Measurements from ENCODE around the gene CRYBG1.
"Not testable (repeated sequence)": the region's sequence is repeated elsewhere in the genome, so short reads cannot be mapped to it uniquely, and the experiment has no call there.

The CRYBG1 gene

GRCh38 chr6:106515582-106515981 lies 155.1 kb downstream of the CRYBG1 start:
- H3K36me3 Mint-ChIP-seq; H3K4me3 Mint-ChIP-seq; ATAC-seq (ENCODE audit: low read depth); H3K9me3 Mint-ChIP-seq; DNase-seq (ENCODE audit: low spot score in 2 of 2); H3K27me3 Mint-ChIP-seq: not testable (repeated sequence)
- H3K27ac Mint-ChIP-seq = peak overlapping the region; percentile 45
- H3K4me1 Mint-ChIP-seq = peaks cover 37% of the 10 kb centered on the region

- H3K36me3 Mint-ChIP-seq = peaks cover 2% of the 10 kb centered on the region
- H3K27me3 Mint-ChIP-seq = no peaks in the 10 kb centered on the region
Observed at GRCh38 chr6:106516616-106517015, 156.1 kb downstream of the CRYBG1 start.

GRCh38 chr6:106517706-106518105 lies 157.2 kb downstream of the CRYBG1 start:
- no peak for DNase-seq (ENCODE audit: low spot score in 2 of 2)
- peaks cover 36% of the 10 kb centered on the region for H3K4me1 Mint-ChIP-seq
- H3K4me3 Mint-ChIP-seq = no peak overlapping the region
- no peaks in the 10 kb centered on the region for H3K9me3 Mint-ChIP-seq
- no peaks in the 10 kb centered on the region for H3K27me3 Mint-ChIP-seq
- peaks cover 3% of the 10 kb centered on the region for H3K36me3 Mint-ChIP-seq
- no peak for ATAC-seq (ENCODE audit: low read depth)
- H3K27ac Mint-ChIP-seq = no peak overlapping the region

More at GRCh38 chr6:106516616-106517015, 156.1 kb downstream of the CRYBG1 start:
- no peak for DNase-seq (ENCODE audit: low spot score in 2 of 2)
- H3K4me3 Mint-ChIP-seq = peak overlapping the region; percentile 54
- no peak overlapping the region for H3K27ac Mint-ChIP-seq
- no peaks in the 10 kb centered on the region for H3K9me3 Mint-ChIP-seq
- H3K4me1 Mint-ChIP-seq = peaks cover 36% of the 10 kb centered on the region
- ATAC-seq (ENCODE audit: low read depth) = no peak

GRCh38 chr6:106518748-106519147 lies 158.2 kb downstream of the CRYBG1 start:
- DNase-seq (ENCODE audit: low spot score in 2 of 2) (no peak), ATAC-seq (ENCODE audit: low read depth) (no peak)
- Mint-ChIP-seq H3K9me3 (no peaks in the 10 kb centered on the region), H3K27me3 (no peaks in the 10 kb centered on the region), H3K4me3 (no peak overlapping the region), H3K36me3 (peaks cover 3% of the 10 kb centered on the region), H3K27ac (peak overlapping the region; percentile 95), H3K4me1 (peaks cover 39% of the 10 kb centered on the region)

GRCh38 chr6:106519460-106520394 lies 159.2 kb downstream of the CRYBG1 start:
- peaks cover 38% of the 10 kb centered on the region for H3K4me1 Mint-ChIP-seq
- DNase-seq (ENCODE audit: low spot score in 2 of 2) (peak; percentile 54), ATAC-seq (ENCODE audit: low read depth) (peak; percentile 60)
- no peaks in the 10 kb centered on the region for H3K27me3 Mint-ChIP-seq
- peaks cover 3% of the 10 kb centered on the region for H3K36me3 Mint-ChIP-seq
- no peaks in the 10 kb centered on the region for H3K9me3 Mint-ChIP-seq
- peak overlapping the region; percentile 95 for H3K27ac Mint-ChIP-seq
- H3K4me3 Mint-ChIP-seq = peak overlapping the region; percentile 91

- peak overlapping the region; percentile 91 for H3K4me3 Mint-ChIP-seq
- H3K27ac Mint-ChIP-seq = peak overlapping the region; percentile 95
- DNase-seq (ENCODE audit: low spot score in 2 of 2) = peak in 1 of 2 donors; percentile 71
- H3K27me3 Mint-ChIP-seq = no peaks in the 10 kb centered on the region
- ATAC-seq (ENCODE audit: low read depth) = peak; percentile 81
- H3K9me3 Mint-ChIP-seq = no peaks in the 10 kb centered on the region
- H3K4me1 Mint-ChIP-seq = peaks cover 44% of the 10 kb centered on the region
- peaks cover 9% of the 10 kb centered on the region for H3K36me3 Mint-ChIP-seq
Observed at GRCh38 chr6:106520711-106521401, 160.3 kb downstream of the CRYBG1 start.

GRCh38 chr6:106522562-106523250 lies 162.2 kb downstream of the CRYBG1 start:
- Mint-ChIP-seq H3K4me1 (peaks cover 42% of the 10 kb centered on the region), H3K9me3 (no peaks in the 10 kb centered on the region), H3K36me3 (peaks cover 12% of the 10 kb centered on the region), H3K27ac (peak overlapping the region; percentile 95), H3K4me3 (peak overlapping the region; percentile 91), H3K27me3 (no peaks in the 10 kb centered on the region)
- no peak for DNase-seq (ENCODE audit: low spot score in 2 of 2)
- no peak for ATAC-seq (ENCODE audit: low read depth)

- Mint-ChIP-seq H3K27me3 (no peaks in the 10 kb centered on the region), H3K36me3 (peaks cover 24% of the 10 kb centered on the region), H3K4me3 (peak overlapping the region; percentile 84), H3K27ac (peak overlapping the region; percentile 95), H3K4me1 (peaks cover 31% of the 10 kb centered on the region), H3K9me3 (no peaks in the 10 kb centered on the region)
- no peak for DNase-seq (ENCODE audit: low spot score in 2 of 2)
- ATAC-seq (ENCODE audit: low read depth) = peak; percentile 46
Observed at GRCh38 chr6:106525107-106525881, 164.8 kb downstream of the CRYBG1 start.

GRCh38 chr6:106525882-106526275 lies 165.4 kb downstream of the CRYBG1 start:
- Mint-ChIP-seq H3K4me3 (peak overlapping the region; percentile 17), H3K27me3 (no peaks in the 10 kb centered on the region), H3K4me1 (peaks cover 30% of the 10 kb centered on the region), H3K9me3 (no peaks in the 10 kb centered on the region), H3K36me3 (peaks cover 28% of the 10 kb centered on the region), H3K27ac (peak overlapping the region; percentile 95)
- no peak for ATAC-seq (ENCODE audit: low read depth)
- no peak for DNase-seq (ENCODE audit: low spot score in 2 of 2)

GRCh38 chr6:106527117-106527516 lies 166.6 kb downstream of the CRYBG1 start:
- no peaks in the 10 kb centered on the region for H3K27me3 Mint-ChIP-seq
- no peak overlapping the region for H3K4me3 Mint-ChIP-seq
- H3K9me3 Mint-ChIP-seq = no peaks in the 10 kb centered on the region
- peak overlapping the region; percentile 65 for H3K27ac Mint-ChIP-seq
- H3K36me3 Mint-ChIP-seq = peaks cover 30% of the 10 kb centered on the region
- no peak for ATAC-seq (ENCODE audit: low read depth)
- peaks cover 28% of the 10 kb centered on the region for H3K4me1 Mint-ChIP-seq
- no peak for DNase-seq (ENCODE audit: low spot score in 2 of 2)

GRCh38 chr6:106527979-106528378 lies 167.5 kb downstream of the CRYBG1 start:
- ATAC-seq (ENCODE audit: low read depth) = no peak
- H3K36me3 Mint-ChIP-seq = peaks cover 37% of the 10 kb centered on the region
- H3K27ac Mint-ChIP-seq = no peak overlapping the region
- H3K27me3 Mint-ChIP-seq = no peaks in the 10 kb centered on the region
- H3K9me3 Mint-ChIP-seq = no peaks in the 10 kb centered on the region
- no peak overlapping the region for H3K4me3 Mint-ChIP-seq
- peaks cover 34% of the 10 kb centered on the region for H3K4me1 Mint-ChIP-seq
- DNase-seq (ENCODE audit: low spot score in 2 of 2) = no peak

GRCh38 chr6:106528521-106528920 lies 168.0 kb downstream of the CRYBG1 start:
- peaks cover 35% of the 10 kb centered on the region for H3K4me1 Mint-ChIP-seq
- H3K27ac Mint-ChIP-seq = peak overlapping the region; percentile 48
- peaks cover 42% of the 10 kb centered on the region for H3K36me3 Mint-ChIP-seq

GRCh38 chr6:106529438-106529837 lies 168.9 kb downstream of the CRYBG1 start:
- no peak overlapping the region for H3K4me3 Mint-ChIP-seq
- H3K27ac Mint-ChIP-seq = peak overlapping the region; percentile 81
- peaks cover 35% of the 10 kb centered on the region for H3K4me1 Mint-ChIP-seq
- H3K27me3 Mint-ChIP-seq = no peaks in the 10 kb centered on the region
- ATAC-seq (ENCODE audit: low read depth) (no peak), DNase-seq (ENCODE audit: low spot score in 2 of 2) (no peak)
- no peaks in the 10 kb centered on the region for H3K9me3 Mint-ChIP-seq
- peaks cover 48% of the 10 kb centered on the region for H3K36me3 Mint-ChIP-seq

More at GRCh38 chr6:106528521-106528920, 168.0 kb downstream of the CRYBG1 start:
- no peaks in the 10 kb centered on the region for H3K27me3 Mint-ChIP-seq
- ATAC-seq (ENCODE audit: low read depth) = no peak
- no peak for DNase-seq (ENCODE audit: low spot score in 2 of 2)
- no peaks in the 10 kb centered on the region for H3K9me3 Mint-ChIP-seq
- no peak overlapping the region for H3K4me3 Mint-ChIP-seq
